ENCODE results near the gene PCNT. TPM values are rescaled to one million over a fixed set of nuclear protein-coding genes. Genes with fewer than 3 reads are reported as not detected.

Gene PCNT
- total RNA-seq, 4 donors from 2014 or later: 200 to 431 (median 290) TPM

DNA sequence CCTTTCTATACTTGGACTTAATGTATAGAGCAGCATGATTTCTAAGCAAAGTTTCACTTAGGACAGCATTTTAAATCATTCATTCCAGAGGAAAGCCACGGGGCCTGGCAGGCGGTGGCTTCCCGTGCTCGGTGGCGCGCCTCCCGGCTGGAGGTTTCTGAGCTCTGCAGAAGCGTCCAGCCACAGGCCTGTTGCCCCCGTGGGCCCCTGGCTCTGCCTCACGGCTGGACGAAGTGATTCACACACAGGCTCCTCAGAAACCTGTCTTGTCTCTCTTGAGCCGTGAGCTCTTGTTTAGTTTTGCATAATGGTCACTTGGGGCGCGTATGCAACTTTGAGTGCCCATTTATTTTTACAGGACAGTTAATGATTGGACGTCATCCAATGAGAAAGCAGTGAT lies 112.7 kb downstream of the PCNT start:
- no peaks in the 10 kb centered on the region for H3K9me3 ChIP-seq
- peaks cover 14 to 100% of the 10 kb centered on the region in 2 donors for H3K36me3 ChIP-seq
- DNase-seq (no peak), ATAC-seq (no peak)
- in situ Hi-C loops (cut with MboI; ENCODE audit: low sequenced_read_pairs in 4 of 4): no loop called here
- H3K27ac ChIP-seq: peak overlapping the region in 2 of 4 donors; percentile 14 to 42
- no peaks in the 10 kb centered on the region for H3K27me3 ChIP-seq
- H3K4me1 ChIP-seq: no peaks in the 10 kb centered on the region
- intact Hi-C loops (cut with DNase I; ENCODE audit: low total_unique reads): no loop called here
- no peak for TF ChIP-seq POLR2A (IDR thresholded peaks at IDR 0.05)
- TF ChIP-seq, protein P1, sequence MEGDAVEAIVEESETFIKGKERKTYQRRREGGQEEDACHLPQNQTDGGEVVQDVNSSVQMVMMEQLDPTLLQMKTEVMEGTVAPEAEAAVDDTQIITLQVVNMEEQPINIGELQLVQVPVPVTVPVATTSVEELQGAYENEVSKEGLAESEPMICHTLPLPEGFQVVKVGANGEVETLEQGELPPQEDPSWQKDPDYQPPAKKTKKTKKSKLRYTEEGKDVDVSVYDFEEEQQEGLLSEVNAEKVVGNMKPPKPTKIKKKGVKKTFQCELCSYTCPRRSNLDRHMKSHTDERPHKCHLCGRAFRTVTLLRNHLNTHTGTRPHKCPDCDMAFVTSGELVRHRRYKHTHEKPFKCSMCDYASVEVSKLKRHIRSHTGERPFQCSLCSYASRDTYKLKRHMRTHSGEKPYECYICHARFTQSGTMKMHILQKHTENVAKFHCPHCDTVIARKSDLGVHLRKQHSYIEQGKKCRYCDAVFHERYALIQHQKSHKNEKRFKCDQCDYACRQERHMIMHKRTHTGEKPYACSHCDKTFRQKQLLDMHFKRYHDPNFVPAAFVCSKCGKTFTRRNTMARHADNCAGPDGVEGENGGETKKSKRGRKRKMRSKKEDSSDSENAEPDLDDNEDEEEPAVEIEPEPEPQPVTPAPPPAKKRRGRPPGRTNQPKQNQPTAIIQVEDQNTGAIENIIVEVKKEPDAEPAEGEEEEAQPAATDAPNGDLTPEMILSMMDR (IDR thresholded peaks at IDR 0.05 in 4 of 5, conservative IDR thresholded peaks at IDR 0.05 in 1 of 5): no peak
- H3K4me3 ChIP-seq: no peak overlapping the region

DNA sequence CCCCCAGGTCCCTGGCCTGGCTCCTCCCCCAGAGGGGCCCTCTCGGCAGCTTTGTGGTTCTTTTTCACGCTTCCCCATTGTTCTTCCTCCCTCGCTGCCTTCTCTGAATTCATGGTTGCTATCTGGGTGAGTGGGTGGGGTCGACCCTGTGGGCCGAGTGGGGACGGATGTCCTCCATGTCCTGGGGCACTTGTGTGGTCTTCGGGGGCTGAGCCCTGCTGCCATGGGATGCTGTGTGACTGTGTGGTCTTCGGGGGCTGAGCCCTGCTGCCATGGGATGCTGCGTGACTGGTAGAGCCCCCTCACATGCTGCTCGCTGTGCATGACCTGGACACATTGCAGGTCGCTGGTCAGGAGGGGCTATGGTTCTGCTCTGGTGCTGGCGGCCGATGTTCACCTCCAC lies 113.1 kb downstream of the PCNT start:
- no peak for TF ChIP-seq POLR2A (IDR thresholded peaks at IDR 0.05)
- TF ChIP-seq, protein P1 (IDR thresholded peaks at IDR 0.05 in 4 of 5, conservative IDR thresholded peaks at IDR 0.05 in 1 of 5): no peak
- DNase-seq (no peak), ATAC-seq (no peak)
- intact Hi-C loops (cut with DNase I; ENCODE audit: low total_unique reads) (no loop called here), in situ Hi-C loops (cut with MboI; ENCODE audit: low sequenced_read_pairs in 4 of 4) (no loop called here)
- H3K27me3 ChIP-seq: no peaks in the 10 kb centered on the region
- peaks cover 14 to 100% of the 10 kb centered on the region in 2 donors for H3K36me3 ChIP-seq
- no peaks in the 10 kb centered on the region for H3K9me3 ChIP-seq
- H3K4me1 ChIP-seq: no peaks in the 10 kb centered on the region
- peak overlapping the region in 1 of 4 donors; percentile 14 for H3K27ac ChIP-seq
- H3K4me3 ChIP-seq: no peak overlapping the region

DNA sequence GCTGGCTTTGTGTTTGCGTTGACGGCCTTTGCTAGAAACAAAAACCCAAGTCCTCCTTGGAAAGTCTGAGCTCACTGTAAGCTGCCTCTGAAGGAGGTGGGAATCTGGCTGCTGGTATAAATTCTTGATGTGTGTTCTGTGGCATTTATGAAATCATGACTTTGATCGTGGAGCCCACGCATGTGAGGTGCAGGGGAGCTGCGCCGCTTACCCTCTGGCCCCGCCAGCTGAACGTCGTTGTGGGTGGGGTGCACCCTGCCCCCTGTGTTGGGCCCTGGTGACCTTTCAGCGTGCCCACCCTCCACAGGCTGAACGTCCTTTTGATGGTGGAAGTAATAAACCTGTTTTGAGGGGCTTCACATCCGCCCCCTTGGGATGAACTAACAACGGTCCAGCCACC lies 113.6 kb downstream of the PCNT start:
- peaks cover 15 to 100% of the 10 kb centered on the region in 2 donors for H3K36me3 ChIP-seq
- H3K9me3 ChIP-seq: no peaks in the 10 kb centered on the region
- intact Hi-C loops (cut with DNase I; ENCODE audit: low total_unique reads) (no loop called here), in situ Hi-C loops (cut with MboI; ENCODE audit: low sequenced_read_pairs in 4 of 4) (no loop called here)
- no peaks in the 10 kb centered on the region for H3K27me3 ChIP-seq
- peak overlapping the region in 1 of 4 donors; percentile 14 for H3K27ac ChIP-seq
- no peak for TF ChIP-seq POLR2A (IDR thresholded peaks at IDR 0.05)
- TF ChIP-seq, protein P1 (IDR thresholded peaks at IDR 0.05 in 4 of 5, conservative IDR thresholded peaks at IDR 0.05 in 1 of 5): no peak
- DNase-seq: no peak
- no peaks in the 10 kb centered on the region for H3K4me1 ChIP-seq
- no peak overlapping the region for H3K4me3 ChIP-seq
- ATAC-seq: no peak

DNA sequence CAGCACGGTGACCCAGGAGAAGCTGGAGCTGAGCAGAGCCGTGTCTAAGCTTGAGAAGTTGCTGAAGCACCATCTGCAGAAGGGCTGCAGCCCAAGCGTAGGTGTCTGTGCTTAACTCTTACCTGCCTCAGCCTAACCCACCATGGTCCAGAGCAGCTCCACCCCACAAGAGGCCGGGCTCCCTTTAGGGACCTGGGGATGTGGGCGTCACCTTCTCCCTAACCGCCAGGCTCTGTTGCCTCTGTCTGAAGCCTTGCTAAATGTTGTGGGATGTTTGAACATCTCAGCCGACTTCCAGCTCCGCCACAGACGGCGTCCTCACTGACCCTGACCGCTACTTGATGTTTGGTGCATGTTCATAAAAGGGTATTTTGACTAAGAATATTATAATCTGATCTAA lies 114.3 kb downstream of the PCNT start:
- H3K4me3 ChIP-seq: no peak overlapping the region
- peaks cover 21 to 100% of the 10 kb centered on the region in 2 donors for H3K36me3 ChIP-seq
- no peaks in the 10 kb centered on the region for H3K9me3 ChIP-seq
- in situ Hi-C loops (cut with MboI; ENCODE audit: low sequenced_read_pairs in 4 of 4) (no loop called here), intact Hi-C loops (cut with DNase I; ENCODE audit: low total_unique reads) (no loop called here)
- no peak overlapping the region for H3K27ac ChIP-seq
- no peaks in the 10 kb centered on the region for H3K27me3 ChIP-seq
- TF ChIP-seq POLR2A (IDR thresholded peaks at IDR 0.05): no peak
- TF ChIP-seq, protein P1 (IDR thresholded peaks at IDR 0.05 in 4 of 5, conservative IDR thresholded peaks at IDR 0.05 in 1 of 5): no peak
- no peak for DNase-seq
- no peaks in the 10 kb centered on the region for H3K4me1 ChIP-seq
- ATAC-seq: no peak

GRCh38 chr21:46439906-46440305 lies 116.0 kb downstream of the PCNT start:
- Histone ChIP-seq H3K9me3 (no peaks in the 10 kb centered on the region), H3K27me3 (no peaks in the 10 kb centered on the region), H3K4me3 (no peak overlapping the region), H3K27ac (peak overlapping the region in 1 of 4 donors; percentile 20), H3K36me3 (peaks cover 21 to 100% of the 10 kb centered on the region in 2 donors), H3K4me1 (no peaks in the 10 kb centered on the region)
- no peak for TF ChIP-seq POLR2A (IDR thresholded peaks at IDR 0.05)
- TF ChIP-seq, protein P1 (IDR thresholded peaks at IDR 0.05 in 4 of 5, conservative IDR thresholded peaks at IDR 0.05 in 1 of 5): no peak
- in situ Hi-C loops (cut with MboI; ENCODE audit: low sequenced_read_pairs in 4 of 4): no loop called here
- DNase-seq (no peak), ATAC-seq (no peak)
- intact Hi-C loops (cut with DNase I; ENCODE audit: low total_unique reads): no loop called here
